Fibroblast of villous mesenchyme (primary cell): ENCODE measurements around the gene SNAP91. TPM values are rescaled to one million over a fixed set of nuclear protein-coding genes. Genes with fewer than 3 reads are reported as not detected.
"Not testable (repeated sequence)": the region's sequence is repeated elsewhere in the genome, so short reads cannot be mapped to it uniquely, and the experiment has no call there.

ENCODE experiments used
- DNase-seq: peaks from one replicate; pipeline ENCODE4 v3.0.0-alpha.2; 2010; ENCODE audit warnings: low read depth
- H3K4me3 ChIP-seq: 2 replicates; pipeline ENCODE4 v1.5.1; 2011; ENCODE audit warnings: low read depth, mild to moderate bottlenecking, low read length
- CTCF ChIP-seq: IDR thresholded peaks from 2 replicates; pipeline ENCODE4 v1.5.1; 2012; ENCODE audit warnings: low read depth, mild to moderate bottlenecking, low read length; ENCODE audit not compliant: insufficient read depth
- total RNA-seq: library from RNA; depleted of rRNA; stranded (reverse); fragments of >200 nt; gene quantifications from 2 replicates; pipeline ENCODE4 v1.2.3, GENCODE V29; 2012

The SNAP91 gene
- total RNA-seq, 1 donor: under 0.01 TPM

GRCh38 chr6:83592770-83593394 lies 116.0 kb downstream of the SNAP91 start:
- H3K4me3 ChIP-seq: no peak overlapping the region
- peak; percentile 73 for TF ChIP-seq CTCF
- DNase-seq: peak; percentile 28

- peak; percentile 56 for DNase-seq
- TF ChIP-seq CTCF: no peak
- H3K4me3 ChIP-seq: no peak overlapping the region
Observed at GRCh38 chr6:83590416-83590815, 118.5 kb downstream of the SNAP91 start.

- no peak for DNase-seq
- TF ChIP-seq CTCF: no peak
- H3K4me3 ChIP-seq: no peak overlapping the region
Observed at GRCh38 chr6:83589076-83589475, 119.8 kb downstream of the SNAP91 start.

GRCh38 chr6:83578057-83578456 lies 130.8 kb downstream of the SNAP91 start:
- DNase-seq: no peak
- no peak overlapping the region for H3K4me3 ChIP-seq
- no peak for TF ChIP-seq CTCF

- no peak for TF ChIP-seq CTCF
- no peak for DNase-seq
- H3K4me3 ChIP-seq: no peak overlapping the region
Observed at GRCh38 chr6:83574783-83575182, 134.1 kb downstream of the SNAP91 start.

- not testable (repeated sequence) for H3K4me3 ChIP-seq, DNase-seq
Observed at GRCh38 chr6:83571663-83572185, 137.2 kb downstream of the SNAP91 start.

- H3K4me3 ChIP-seq: no peak overlapping the region
- DNase-seq: no peak
- TF ChIP-seq CTCF: no peak
Observed at GRCh38 chr6:83558975-83559374, 149.9 kb downstream of the SNAP91 start.
